Stimulated activated CD4-positive, alpha-beta T cell treated with anti-CD3 and anti-CD28 coated beads, Interleukin-2, amount 100 ng/mL, for 24 hours (primary cell): ENCODE data around the gene RBMS3.
A peak's percentile ranks its signal among the peaks of the same experiment; 100 is the strongest.

Source experiments
- DNase-seq, 2 donors: peaks; one replicate each; pipeline ENCODE4 v3.0.0-alpha.2; 2020

Gene RBMS3

GRCh38 chr3:29922992-29923746 lies 642.3 kb downstream of the RBMS3 start:
- no peak for DNase-seq

GRCh38 chr3:29924783-29925561 lies 644.1 kb downstream of the RBMS3 start:
- DNase-seq: no peak

GRCh38 chr3:29926378-29926777 lies 645.5 kb downstream of the RBMS3 start:
- DNase-seq: no peak

- no peak for DNase-seq
Measured at GRCh38 chr3:29932696-29933325, 651.9 kb downstream of the RBMS3 start.

GRCh38 chr3:29933802-29934490 lies 653.1 kb downstream of the RBMS3 start:
- no peak for DNase-seq

GRCh38 chr3:29934751-29935150 lies 653.9 kb downstream of the RBMS3 start:
- DNase-seq: no peak

GRCh38 chr3:29936054-29936453 lies 655.2 kb downstream of the RBMS3 start:
- DNase-seq: peak in 1 of 2 donors; percentile 3

GRCh38 chr3:29936766-29937165 lies 655.9 kb downstream of the RBMS3 start:
- no peak for DNase-seq

- DNase-seq: no peak
Measured at GRCh38 chr3:29937185-29937584, 656.3 kb downstream of the RBMS3 start.

GRCh38 chr3:29940759-29941323 lies 660.0 kb downstream of the RBMS3 start:
- DNase-seq: no peak

- DNase-seq: no peak
Measured at GRCh38 chr3:29942297-29942696, 661.4 kb downstream of the RBMS3 start.

- no peak for DNase-seq
Measured at GRCh38 chr3:29949131-29949530, 668.3 kb downstream of the RBMS3 start.

- no peak for DNase-seq
Measured at GRCh38 chr3:29949940-29950616, 669.2 kb downstream of the RBMS3 start.

GRCh38 chr3:29952431-29952830 lies 671.6 kb downstream of the RBMS3 start:
- no peak for DNase-seq

- DNase-seq: no peak
Measured at GRCh38 chr3:29955413-29955812, 674.5 kb downstream of the RBMS3 start.

- no peak for DNase-seq
Measured at GRCh38 chr3:29958816-29959215, 677.9 kb downstream of the RBMS3 start.

- DNase-seq: no peak
Measured at GRCh38 chr3:29971895-29972294, 691.0 kb downstream of the RBMS3 start.

- no peak for DNase-seq
Measured at GRCh38 chr3:29972320-29972993, 691.6 kb downstream of the RBMS3 start.

- no peak for DNase-seq
Measured at GRCh38 chr3:29973763-29974162, 692.9 kb downstream of the RBMS3 start.

GRCh38 chr3:29976871-29977270 lies 696.0 kb downstream of the RBMS3 start:
- no peak for DNase-seq

- no peak for DNase-seq
Measured at GRCh38 chr3:29977360-29977759, 696.5 kb downstream of the RBMS3 start.

GRCh38 chr3:29978036-29978435 lies 697.2 kb downstream of the RBMS3 start:
- no peak for DNase-seq
